Astrocyte (in vitro differentiated cells and primary cell): Measurements from ENCODE around the gene BCAS1. TPM values are rescaled to one million over a fixed set of nuclear protein-coding genes. Genes with fewer than 3 reads are reported as not detected.

Experiments
- DNase-seq: peaks from one replicate; pipeline ENCODE4 v3.0.0-alpha.2; 2010; ENCODE audit warnings: low read depth
- FAIRE-seq: peaks from 2 replicates; lab custom pipeline; 2011; peaks lifted over from hg19 to GRCh38; lab: Jason Lieb, UNC
- H2AFZ ChIP-seq: 2 replicates; pipeline ENCODE4 v1.6.0; 2012; ENCODE audit warnings: low read depth, low read length, inconsistent platforms
- H3K27ac ChIP-seq: 2 replicates; pipeline ENCODE4 v1.5.1; 2011; ENCODE audit warnings: low read depth, low read length, inconsistent platforms
- H3K27me3 ChIP-seq: 2 replicates; pipeline ENCODE4 v1.6.0; 2011; ENCODE audit warnings: low read length, inconsistent platforms; ENCODE audit not compliant: insufficient read depth
- H3K36me3 ChIP-seq: 2 replicates; pipeline ENCODE4 v1.5.1; 2011; ENCODE audit warnings: low read length, inconsistent platforms; ENCODE audit not compliant: insufficient read depth
- H3K4me1 ChIP-seq: 2 replicates; pipeline ENCODE4 v1.5.1; 2011; ENCODE audit warnings: low read length, inconsistent platforms; ENCODE audit not compliant: insufficient read depth
- H3K4me2 ChIP-seq: 2 replicates; pipeline ENCODE4 v1.6.0; 2012; ENCODE audit warnings: low read length, inconsistent platforms
- H3K4me3 ChIP-seq: 2 replicates; pipeline ENCODE4 v1.5.1; 2011; ENCODE audit warnings: low read depth, mild to moderate bottlenecking, low read length, inconsistent platforms; ENCODE audit not compliant: insufficient read depth
- H3K79me2 ChIP-seq: 2 replicates; pipeline ENCODE4 v1.6.0; 2012; ENCODE audit warnings: mild to moderate bottlenecking, low read length, inconsistent platforms; ENCODE audit not compliant: insufficient read depth
- H3K9ac ChIP-seq: 2 replicates; pipeline ENCODE4 v1.6.0; 2012; ENCODE audit warnings: mild to moderate bottlenecking, low read length, inconsistent platforms
- H3K9me3 ChIP-seq: 2 replicates; pipeline ENCODE4 v1.5.1; 2012; ENCODE audit warnings: low read depth, mild to moderate bottlenecking, low read length, inconsistent platforms; ENCODE audit not compliant: insufficient read depth
- H4K20me1 ChIP-seq: 2 replicates; pipeline ENCODE4 v1.6.0; 2012; ENCODE audit warnings: low read length, inconsistent platforms; ENCODE audit not compliant: insufficient read depth
- H3K27ac Mint-ChIP-seq: one replicate; pipeline ENCODE4 v1.8.0; 2021; ENCODE audit warnings: mild to moderate bottlenecking, mixed read lengths; ENCODE audit not compliant: unreplicated experiment
- H3K27me3 Mint-ChIP-seq: one replicate; pipeline ENCODE4 v1.8.0; 2021; ENCODE audit warnings: low read depth, mixed read lengths; ENCODE audit not compliant: unreplicated experiment
- H3K36me3 Mint-ChIP-seq: one replicate; pipeline ENCODE4 v1.8.0; 2021; ENCODE audit warnings: low read depth, mixed read lengths; ENCODE audit not compliant: unreplicated experiment
- H3K4me1 Mint-ChIP-seq: one replicate; pipeline ENCODE4 v1.8.0; 2021; ENCODE audit warnings: low read depth, mixed read lengths; ENCODE audit not compliant: unreplicated experiment
- H3K4me3 Mint-ChIP-seq: one replicate; pipeline ENCODE4 v1.8.0; 2021; ENCODE audit warnings: mild to moderate bottlenecking, moderate library complexity, mixed read lengths; ENCODE audit not compliant: unreplicated experiment
- H3K9me3 Mint-ChIP-seq: one replicate; pipeline ENCODE4 v1.8.0; 2021; ENCODE audit warnings: mild to moderate bottlenecking, mixed read lengths; ENCODE audit not compliant: unreplicated experiment
- EZH2 ChIP-seq: IDR thresholded peaks from 2 replicates; pipeline ENCODE4 v1.6.1; 2012; ENCODE audit warnings: mild to moderate bottlenecking, low read length, inconsistent platforms; ENCODE audit not compliant: insufficient read depth
- total RNA-seq: library from RNA; stranded (reverse); gene quantifications from 2 replicates; pipeline ENCODE4 v1.2.1, GENCODE V29; 2021
- TF ChIP-seq, protein P1 (sequence below): IDR thresholded peaks from 2 replicates; pipeline ENCODE4 v1.5.1; 2011; ENCODE audit warnings: low read depth, mild to moderate bottlenecking, inconsistent platforms, low read length, moderate library complexity; ENCODE audit not compliant: insufficient read depth

The BCAS1 gene
- total RNA-seq, 1 donor from 2014 or later, result not detected

DNA sequence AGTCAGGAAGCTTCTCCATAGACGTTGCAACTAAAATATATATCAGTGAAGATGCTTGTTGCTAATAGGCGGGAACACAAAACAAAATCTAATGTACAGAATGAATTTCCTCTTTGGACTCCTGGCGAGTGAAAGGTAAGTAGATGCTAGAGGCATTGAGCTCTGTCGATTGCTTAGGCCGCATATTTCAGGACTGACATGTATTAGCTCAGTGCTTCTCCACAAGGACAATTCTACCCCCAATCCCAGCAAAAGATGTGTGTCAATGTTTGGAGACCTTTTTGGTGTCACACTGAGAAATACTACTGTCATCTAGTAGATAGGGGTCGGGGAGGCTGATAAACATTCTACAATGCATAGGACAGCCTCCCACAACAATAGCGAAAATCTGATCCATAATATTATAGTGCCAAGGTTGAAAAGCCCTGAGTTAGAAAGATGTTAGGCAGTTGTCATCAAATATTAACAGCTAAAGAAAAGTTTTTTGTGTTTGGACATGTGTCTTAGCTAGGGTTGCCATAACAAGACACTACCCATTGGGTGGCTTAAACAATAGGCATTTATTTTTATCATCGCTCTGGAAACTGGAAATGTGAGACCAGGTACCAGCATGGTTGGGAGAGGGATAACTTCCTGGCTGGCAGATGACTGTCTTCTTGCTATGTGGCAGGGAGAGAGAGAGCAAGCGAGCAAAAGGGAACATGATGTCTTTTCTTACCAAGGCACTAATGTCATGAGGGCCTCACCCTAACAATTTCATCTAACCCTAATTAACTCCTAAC, 48.0 kb upstream of the BCAS1 start:
- Histone ChIP-seq H4K20me1 (no peaks in the 10 kb centered on the region), H3K27ac (no peak overlapping the region), H3K9me3 (no peaks in the 10 kb centered on the region), H3K27me3 (no peaks in the 10 kb centered on the region), H3K79me2 (no peaks in the 10 kb centered on the region), H3K36me3 (no peaks in the 10 kb centered on the region), H3K4me1 (peaks cover 21% of the 10 kb centered on the region), H3K9ac (no peak overlapping the region), H3K4me2 (no peak overlapping the region), H3K4me3 (no peak overlapping the region), H2AFZ (no peak overlapping the region)
- Mint-ChIP-seq H3K36me3 (peaks cover 2% of the 10 kb centered on the region), H3K4me3 (no peak overlapping the region), H3K27me3 (peaks cover 3% of the 10 kb centered on the region), H3K27ac (no peak overlapping the region), H3K9me3 (peaks cover 4% of the 10 kb centered on the region), H3K4me1 (peaks cover 28% of the 10 kb centered on the region)
- TF ChIP-seq EZH2, result no peak
- TF ChIP-seq, protein P1, sequence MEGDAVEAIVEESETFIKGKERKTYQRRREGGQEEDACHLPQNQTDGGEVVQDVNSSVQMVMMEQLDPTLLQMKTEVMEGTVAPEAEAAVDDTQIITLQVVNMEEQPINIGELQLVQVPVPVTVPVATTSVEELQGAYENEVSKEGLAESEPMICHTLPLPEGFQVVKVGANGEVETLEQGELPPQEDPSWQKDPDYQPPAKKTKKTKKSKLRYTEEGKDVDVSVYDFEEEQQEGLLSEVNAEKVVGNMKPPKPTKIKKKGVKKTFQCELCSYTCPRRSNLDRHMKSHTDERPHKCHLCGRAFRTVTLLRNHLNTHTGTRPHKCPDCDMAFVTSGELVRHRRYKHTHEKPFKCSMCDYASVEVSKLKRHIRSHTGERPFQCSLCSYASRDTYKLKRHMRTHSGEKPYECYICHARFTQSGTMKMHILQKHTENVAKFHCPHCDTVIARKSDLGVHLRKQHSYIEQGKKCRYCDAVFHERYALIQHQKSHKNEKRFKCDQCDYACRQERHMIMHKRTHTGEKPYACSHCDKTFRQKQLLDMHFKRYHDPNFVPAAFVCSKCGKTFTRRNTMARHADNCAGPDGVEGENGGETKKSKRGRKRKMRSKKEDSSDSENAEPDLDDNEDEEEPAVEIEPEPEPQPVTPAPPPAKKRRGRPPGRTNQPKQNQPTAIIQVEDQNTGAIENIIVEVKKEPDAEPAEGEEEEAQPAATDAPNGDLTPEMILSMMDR, result no peak
- FAIRE-seq, result no peak
- DNase-seq, result no peak

DNA sequence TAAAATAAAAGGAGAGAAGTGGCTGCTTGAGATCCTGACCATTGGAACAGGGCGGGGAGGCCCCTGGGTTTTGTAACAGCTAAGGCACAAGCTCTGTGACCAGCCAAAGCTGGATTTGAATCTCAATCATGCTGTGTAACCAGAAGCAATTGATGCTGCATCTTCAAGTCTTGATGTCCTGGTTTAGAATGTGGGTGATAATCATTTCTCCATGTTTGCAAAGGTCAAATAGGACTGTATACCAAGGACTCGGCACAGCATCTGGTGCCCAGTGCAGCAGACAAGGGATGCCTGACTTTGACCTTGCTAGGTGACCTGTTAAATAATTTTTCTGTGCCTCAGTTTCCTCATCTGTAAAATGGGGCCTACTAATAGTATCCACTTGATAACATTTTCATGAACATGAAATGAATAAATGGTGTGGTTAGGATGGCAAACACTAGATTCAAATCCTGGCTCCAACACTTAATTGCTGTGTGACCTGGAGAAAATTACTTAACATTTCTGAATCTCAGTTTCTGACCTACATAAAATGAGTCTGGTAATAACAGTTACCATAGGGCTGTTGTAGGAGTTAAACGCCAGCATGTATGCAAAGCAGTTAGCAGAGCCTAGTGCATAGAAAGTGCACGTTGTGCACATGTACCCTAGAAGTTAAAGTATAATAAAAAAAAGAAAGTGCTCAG, 46.3 kb upstream of the BCAS1 start:
- Histone ChIP-seq H3K27me3 (no peaks in the 10 kb centered on the region), H3K4me2 (no peak overlapping the region), H3K27ac (no peak overlapping the region), H3K9ac (no peak overlapping the region), H3K36me3 (no peaks in the 10 kb centered on the region), H3K79me2 (no peaks in the 10 kb centered on the region), H4K20me1 (no peaks in the 10 kb centered on the region), H3K9me3 (no peaks in the 10 kb centered on the region), H3K4me1 (peaks cover 4% of the 10 kb centered on the region), H3K4me3 (no peak overlapping the region), H2AFZ (no peak overlapping the region)
- H3K27me3 Mint-ChIP-seq, result peaks cover 3% of the 10 kb centered on the region
- no peak for FAIRE-seq
- peaks cover 2% of the 10 kb centered on the region for H3K36me3 Mint-ChIP-seq
- DNase-seq, result no peak
- no peak for TF ChIP-seq EZH2
- TF ChIP-seq, protein P1, result no peak
- H3K9me3 Mint-ChIP-seq, result peaks cover 5% of the 10 kb centered on the region
- peaks cover 13% of the 10 kb centered on the region for H3K4me1 Mint-ChIP-seq
- no peak overlapping the region for H3K4me3 Mint-ChIP-seq
- no peak overlapping the region for H3K27ac Mint-ChIP-seq
